ENCODE results near the gene GOLGA8B.
"Not testable (repeated sequence)": the region's sequence is repeated elsewhere in the genome, so short reads cannot be mapped to it uniquely, and the experiment has no call there.

Gene GOLGA8B

GRCh38 chr15:34594361-34594760, 10.9 kb upstream of the GOLGA8B start:
- DNase-seq: no peak

- no peak for DNase-seq
Measured at GRCh38 chr15:34591306-34591705, 7.9 kb upstream of the GOLGA8B start.

- peak; percentile 50 for DNase-seq
Measured at GRCh38 chr15:34588046-34588674, 4.7 kb upstream of the GOLGA8B start.

- not testable (repeated sequence) for DNase-seq
Measured at GRCh38 chr15:34585966-34586365, 2.5 kb upstream of the GOLGA8B start.

- no peak for DNase-seq
Measured at GRCh38 chr15:34584996-34585395, 1.5 kb upstream of the GOLGA8B start.

- DNase-seq: no peak
Measured at GRCh38 chr15:34584330-34584668, 848 bp upstream of the GOLGA8B start.

GRCh38 chr15:34582461-34583371, 735 bp downstream of the GOLGA8B start:
- no peak for DNase-seq

GRCh38 chr15:34581687-34582460, 1.6 kb downstream of the GOLGA8B start:
- DNase-seq: not testable (repeated sequence)

GRCh38 chr15:34581043-34581365, 2.4 kb downstream of the GOLGA8B start:
- no peak for DNase-seq

- peak; percentile 2 for DNase-seq
Measured at GRCh38 chr15:34580251-34581042, 3.0 kb downstream of the GOLGA8B start.

- DNase-seq: no peak
Measured at GRCh38 chr15:34578283-34578674, 5.2 kb downstream of the GOLGA8B start.

- not testable (repeated sequence) for DNase-seq
Measured at GRCh38 chr15:34577658-34578282, 5.7 kb downstream of the GOLGA8B start.

GRCh38 chr15:34575035-34575434, 8.4 kb downstream of the GOLGA8B start:
- not testable (repeated sequence) for DNase-seq

- DNase-seq: not testable (repeated sequence)
Measured at GRCh38 chr15:34572921-34573320, 10.5 kb downstream of the GOLGA8B start.

GRCh38 chr15:34572019-34572641, 11.3 kb downstream of the GOLGA8B start:
- not testable (repeated sequence) for DNase-seq

- not testable (repeated sequence) for DNase-seq
Measured at GRCh38 chr15:34569670-34570396, 13.6 kb downstream of the GOLGA8B start.

GRCh38 chr15:34567174-34567573, 16.3 kb downstream of the GOLGA8B start:
- DNase-seq: not testable (repeated sequence)

GRCh38 chr15:34564711-34565110, 18.7 kb downstream of the GOLGA8B start:
- not testable (repeated sequence) for DNase-seq

- DNase-seq: not testable (repeated sequence)
Measured at GRCh38 chr15:34560814-34561213, 22.6 kb downstream of the GOLGA8B start.

GRCh38 chr15:34559764-34560163, 23.7 kb downstream of the GOLGA8B start:
- DNase-seq: not testable (repeated sequence)

- DNase-seq: not testable (repeated sequence)
Measured at GRCh38 chr15:34555162-34555561, 28.3 kb downstream of the GOLGA8B start.

Measured in DMS 273 treated with DMSO at 0.1 percent for 48 hours (cell line).